Ascending aorta (tissue), 2 donors: Measurements from ENCODE around the gene SH3RF1. TPM values are rescaled to one million over a fixed set of nuclear protein-coding genes. Genes with fewer than 3 reads are reported as not detected.

ENCODE experiments used
- DNase-seq, 2 donors: peaks; one replicate each; pipeline ENCODE4 v3.0.0-alpha.2; 2019; ENCODE audit warnings: low spot score in 2 of 2
- H3K27ac ChIP-seq, 2 donors: fragments of 200-600 bp; sonication (generic); one replicate each; pipeline ENCODE4 v1.5.1; 2016 to 2017; ENCODE audit warnings: mild to moderate bottlenecking in 1 of 2
- H3K27me3 ChIP-seq: fragments of 200-600 bp; sonication (generic); one replicate; pipeline ENCODE4 v1.5.1; 2017
- H3K36me3 ChIP-seq, 2 donors: fragments of 200-600 bp; sonication (generic); one replicate each; pipeline ENCODE4 v1.5.1; 2016
- H3K4me1 ChIP-seq, 2 donors: fragments of 200-600 bp; sonication (generic); one replicate each; pipeline ENCODE4 v1.5.1; 2016 to 2017; ENCODE audit warnings: mild to moderate bottlenecking in 1 of 2
- H3K4me3 ChIP-seq, 2 donors: fragments of 200-600 bp; sonication (generic); one replicate each; pipeline ENCODE4 v1.5.1; 2016 to 2017; ENCODE audit warnings: mild to moderate bottlenecking in 1 of 2
- H3K9me3 ChIP-seq, 2 donors: fragments of 200-600 bp; sonication (generic); one replicate each; pipeline ENCODE4 v1.5.1; 2016
- intact Hi-C: fragments of 100-400 bp; cut with DNase I; formaldehyde crosslinking; loops from one replicate; pipeline ENCODE4 v1.15.1; 2023
- total RNA-seq: library from RNA; depleted of rRNA; stranded (reverse); fragments of >200 nt; gene quantifications from one replicate; pipeline ENCODE4 v1.1.0, GENCODE V29; 2016
- TF ChIP-seq, protein P1 (sequence below), 3 experiments: fragments of 200-600 bp in 2 of 3; fragments of 450-650 bp in 1 of 3; sonication (generic) in 2 of 3; IDR thresholded peaks; one replicate each; pipeline ENCODE4 v1.5.1; 2016 to 2019; ENCODE audit warnings: antibody characterized with exemption in 3 of 3, mild to moderate bottlenecking in 1 of 3, moderate library complexity in 1 of 3

The SH3RF1 gene
- total RNA-seq, 1 donor from 2014 or later = 27.6 TPM

DNA sequence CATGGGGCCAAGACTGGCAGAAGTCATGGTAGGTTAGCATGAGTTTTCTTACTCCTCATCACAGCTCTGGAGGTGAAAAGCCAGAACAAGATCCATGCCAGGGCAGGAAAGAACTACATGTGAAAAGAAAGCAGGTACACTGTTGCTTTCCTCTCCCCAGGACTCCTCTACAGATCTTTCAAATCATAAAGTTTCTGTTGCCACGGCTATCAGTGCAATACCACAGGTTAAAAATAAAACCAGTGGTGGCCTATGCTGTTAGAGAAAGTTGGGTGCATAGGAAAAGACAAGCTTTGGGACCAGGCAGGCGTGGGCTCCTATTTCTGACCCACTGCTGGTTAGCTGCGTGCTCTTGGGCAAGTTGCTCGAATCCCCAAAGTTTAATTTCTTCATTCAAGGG is 81.4 kb downstream of the SH3RF1 start:
- no peaks in the 10 kb centered on the region for H3K36me3 ChIP-seq
- no peaks in the 10 kb centered on the region for H3K9me3 ChIP-seq
- intact Hi-C loops = no loop called here
- no peak overlapping the region for H3K4me3 ChIP-seq
- no peak overlapping the region for H3K27ac ChIP-seq
- TF ChIP-seq, protein P1, sequence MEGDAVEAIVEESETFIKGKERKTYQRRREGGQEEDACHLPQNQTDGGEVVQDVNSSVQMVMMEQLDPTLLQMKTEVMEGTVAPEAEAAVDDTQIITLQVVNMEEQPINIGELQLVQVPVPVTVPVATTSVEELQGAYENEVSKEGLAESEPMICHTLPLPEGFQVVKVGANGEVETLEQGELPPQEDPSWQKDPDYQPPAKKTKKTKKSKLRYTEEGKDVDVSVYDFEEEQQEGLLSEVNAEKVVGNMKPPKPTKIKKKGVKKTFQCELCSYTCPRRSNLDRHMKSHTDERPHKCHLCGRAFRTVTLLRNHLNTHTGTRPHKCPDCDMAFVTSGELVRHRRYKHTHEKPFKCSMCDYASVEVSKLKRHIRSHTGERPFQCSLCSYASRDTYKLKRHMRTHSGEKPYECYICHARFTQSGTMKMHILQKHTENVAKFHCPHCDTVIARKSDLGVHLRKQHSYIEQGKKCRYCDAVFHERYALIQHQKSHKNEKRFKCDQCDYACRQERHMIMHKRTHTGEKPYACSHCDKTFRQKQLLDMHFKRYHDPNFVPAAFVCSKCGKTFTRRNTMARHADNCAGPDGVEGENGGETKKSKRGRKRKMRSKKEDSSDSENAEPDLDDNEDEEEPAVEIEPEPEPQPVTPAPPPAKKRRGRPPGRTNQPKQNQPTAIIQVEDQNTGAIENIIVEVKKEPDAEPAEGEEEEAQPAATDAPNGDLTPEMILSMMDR (IDR thresholded peaks at IDR 0.05) = no peak
- no peak for DNase-seq
- H3K4me1 ChIP-seq = peaks cover 0 to 4% of the 10 kb centered on the region in 2 donors
- H3K27me3 ChIP-seq = no peaks in the 10 kb centered on the region

DNA sequence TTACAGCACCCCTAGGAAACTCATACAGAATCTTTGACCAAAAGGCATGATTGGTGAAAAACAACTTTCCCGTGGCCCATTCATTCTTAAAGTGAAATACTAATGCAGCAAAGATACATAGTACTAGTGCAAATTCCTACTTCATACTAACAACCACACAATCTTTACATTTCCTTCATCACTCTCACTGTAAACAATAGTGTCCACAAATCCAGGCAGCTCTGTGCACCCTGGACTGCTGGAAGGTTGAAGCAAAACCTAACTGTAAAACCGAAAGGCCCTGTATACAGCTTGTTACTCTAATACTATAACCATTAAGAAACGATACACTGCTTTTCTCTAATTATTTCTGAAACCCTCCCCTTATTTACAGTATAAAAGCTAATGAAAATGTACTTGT is 82.6 kb downstream of the SH3RF1 start:
- H3K4me3 ChIP-seq = no peak overlapping the region
- no peak for DNase-seq
- TF ChIP-seq, protein P1 (IDR thresholded peaks at IDR 0.05) = no peak
- intact Hi-C loops = no loop called here
- no peaks in the 10 kb centered on the region for H3K9me3 ChIP-seq
- peaks cover 4% of the 10 kb centered on the region in 2 donors for H3K4me1 ChIP-seq
- no peaks in the 10 kb centered on the region for H3K27me3 ChIP-seq
- H3K36me3 ChIP-seq = no peaks in the 10 kb centered on the region
- no peak overlapping the region for H3K27ac ChIP-seq

DNA sequence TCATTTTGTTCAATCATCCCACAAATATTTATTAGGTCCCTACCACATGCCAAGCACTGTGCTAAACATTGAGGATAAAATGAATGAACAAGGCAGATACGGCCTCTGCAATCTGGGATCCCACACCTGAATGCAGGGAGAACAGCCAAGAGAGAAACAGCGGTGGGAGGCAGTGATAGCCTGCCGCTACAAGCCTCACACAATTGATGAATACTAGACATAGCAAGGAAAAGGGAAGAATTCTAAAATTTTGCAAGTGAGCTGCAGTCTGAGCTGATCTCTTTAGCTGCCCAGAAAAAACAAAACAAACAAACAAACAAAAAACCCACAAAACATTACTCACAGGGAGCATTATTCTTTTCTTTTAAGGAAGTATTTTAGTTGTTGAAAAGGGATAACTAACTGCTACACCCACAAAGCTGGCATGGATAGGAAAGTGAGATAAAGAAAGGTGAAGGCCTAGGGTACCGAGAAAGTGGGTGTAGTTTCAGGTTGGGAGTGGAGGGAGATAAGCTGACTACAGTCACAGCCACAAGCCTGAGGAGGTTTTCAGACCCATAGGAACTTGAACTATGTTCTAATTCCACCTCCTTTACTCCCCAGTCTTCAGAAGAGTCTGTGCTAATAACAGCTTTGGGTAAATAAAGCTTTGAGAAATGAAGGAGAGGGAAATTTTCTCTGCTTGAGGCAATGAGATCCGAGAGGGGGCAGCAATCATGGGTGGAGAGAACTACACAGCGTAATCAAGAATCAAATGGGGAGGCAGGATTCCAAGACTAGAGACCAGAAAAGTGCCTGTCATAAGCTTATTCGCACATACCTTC is 85.4 kb downstream of the SH3RF1 start:
- Histone ChIP-seq H3K27ac (no peak overlapping the region), H3K9me3 (no peaks in the 10 kb centered on the region), H3K4me1 (peaks cover 4 to 5% of the 10 kb centered on the region in 2 donors), H3K4me3 (no peak overlapping the region), H3K27me3 (no peaks in the 10 kb centered on the region), H3K36me3 (no peaks in the 10 kb centered on the region)
- DNase-seq = no peak
- intact Hi-C loops = no loop called here
- TF ChIP-seq, protein P1 (IDR thresholded peaks at IDR 0.05) = no peak

DNA sequence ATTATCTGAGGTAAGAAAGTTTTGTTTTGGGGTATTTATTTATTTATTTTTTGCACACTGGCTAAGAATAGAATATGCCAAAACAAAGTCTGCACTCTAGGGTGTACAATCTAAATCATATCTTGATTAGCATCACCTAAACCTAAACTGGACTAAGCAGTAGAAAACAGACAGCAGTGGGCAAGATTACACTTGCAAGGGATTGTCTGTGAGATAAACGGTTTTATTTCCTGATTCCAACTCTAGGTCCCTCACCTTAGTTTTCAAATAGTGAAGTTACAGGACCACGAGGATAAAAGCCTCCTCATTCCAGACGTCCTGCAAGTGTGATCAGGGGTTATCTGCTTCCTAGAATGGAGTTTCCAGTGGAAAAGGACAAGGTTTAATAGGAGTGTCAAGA is 86.1 kb downstream of the SH3RF1 start:
- Histone ChIP-seq H3K36me3 (no peaks in the 10 kb centered on the region), H3K9me3 (no peaks in the 10 kb centered on the region), H3K4me1 (peaks cover 6 to 8% of the 10 kb centered on the region in 2 donors), H3K27ac (no peak overlapping the region), H3K4me3 (no peak overlapping the region), H3K27me3 (no peaks in the 10 kb centered on the region)
- DNase-seq = no peak
- intact Hi-C loops = no loop called here
- TF ChIP-seq, protein P1 (IDR thresholded peaks at IDR 0.05) = no peak

DNA sequence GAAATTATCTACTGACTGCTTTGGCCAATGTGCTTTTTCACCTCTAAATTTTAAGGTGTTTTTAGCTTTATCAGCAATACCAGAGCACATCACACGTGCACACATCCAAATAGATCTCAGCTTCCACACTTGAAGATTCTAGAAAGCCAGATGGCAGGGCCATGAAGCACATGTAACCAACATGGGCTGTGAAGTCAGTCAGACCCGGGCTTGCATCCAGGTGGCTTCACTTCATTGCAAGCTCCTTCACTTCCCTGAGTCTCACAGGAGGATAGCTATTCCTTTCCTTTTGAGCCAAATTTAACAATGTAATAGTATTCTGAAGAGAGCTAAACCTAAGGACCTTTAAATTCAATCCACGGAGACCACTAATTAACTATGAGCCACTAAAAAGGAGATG is 86.5 kb downstream of the SH3RF1 start:
- no peak for DNase-seq
- Histone ChIP-seq H3K27me3 (no peaks in the 10 kb centered on the region), H3K4me3 (no peak overlapping the region), H3K9me3 (no peaks in the 10 kb centered on the region), H3K36me3 (no peaks in the 10 kb centered on the region), H3K4me1 (peaks cover 7 to 8% of the 10 kb centered on the region in 2 donors), H3K27ac (no peak overlapping the region)
- intact Hi-C loops = no loop called here
- TF ChIP-seq, protein P1 (IDR thresholded peaks at IDR 0.05) = no peak
